Hepatocyte (in vitro differentiated cells): ENCODE results near the gene COL19A1. TPM values are rescaled to one million over a fixed set of nuclear protein-coding genes. Genes with fewer than 3 reads are reported as not detected.
A peak's percentile ranks its signal among the peaks of the same experiment; 100 is the strongest.

Experiments used
- DNase-seq: peaks from one replicate; pipeline ENCODE4 v3.0.0-alpha.2; 2016; ENCODE audit warnings: low spot score
- H2AFZ ChIP-seq: fragments of 200-600 bp; sonication (generic); 2 replicates; pipeline ENCODE4 v1.6.0; 2016; ENCODE audit warnings: antibody characterized with exemption, mild to moderate bottlenecking
- H3K27ac ChIP-seq: fragments of 200-600 bp; sonication (generic); 2 replicates; pipeline ENCODE4 v1.5.1; 2016; ENCODE audit warnings: mild to moderate bottlenecking
- H3K27me3 ChIP-seq: fragments of 200-600 bp; sonication (generic); 2 replicates; pipeline ENCODE4 v1.6.1; 2016
- H3K36me3 ChIP-seq: fragments of 200-600 bp; sonication (generic); replicated peaks from 2 replicates; pipeline ENCODE4 v1.5.1; 2016; ENCODE audit warnings: low read depth; ENCODE audit not compliant: insufficient read depth
- H3K4me1 ChIP-seq: fragments of 200-600 bp; sonication (generic); 2 replicates; pipeline ENCODE4 v1.5.1; 2016; ENCODE audit warnings: mild to moderate bottlenecking, moderate library complexity; ENCODE audit not compliant: insufficient read depth
- H3K4me2 ChIP-seq: fragments of 200-600 bp; sonication (generic); 2 replicates; pipeline ENCODE4 v1.6.0; 2016
- H3K4me3 ChIP-seq: fragments of 200-600 bp; sonication (generic); 2 replicates; pipeline ENCODE4 v1.5.1; 2016; ENCODE audit warnings: mild to moderate bottlenecking
- H3K79me2 ChIP-seq: fragments of 200-600 bp; sonication (generic); 2 replicates; pipeline ENCODE4 v1.6.0; 2017; ENCODE audit warnings: mild to moderate bottlenecking
- H3K9me2 ChIP-seq: fragments of 200-600 bp; sonication (generic); replicated peaks from 2 replicates; pipeline ENCODE4 v1.6.0; 2017; ENCODE audit warnings: mild to moderate bottlenecking; ENCODE audit not compliant: insufficient read depth
- H3K9me3 ChIP-seq: fragments of 200-600 bp; sonication (generic); 2 replicates; pipeline ENCODE4 v1.5.1; 2016; ENCODE audit warnings: low read depth, mild to moderate bottlenecking
- H4K20me1 ChIP-seq: fragments of 200-600 bp; sonication (generic); 2 replicates; pipeline ENCODE4 v1.6.0; 2016; ENCODE audit warnings: mild to moderate bottlenecking; ENCODE audit not compliant: insufficient read depth, poor library complexity, severe bottlenecking
- EZH2 ChIP-seq: fragments of 200-600 bp; sonication (generic); IDR thresholded peaks from 2 replicates; pipeline ENCODE4 v1.6.1; 2016; ENCODE audit warnings: antibody characterized with exemption, mild to moderate bottlenecking, borderline replicate concordance
- EZH2phosphoT487 ChIP-seq: fragments of 200-600 bp; sonication (generic); IDR thresholded peaks from one replicate; pipeline ENCODE4 v1.6.1; 2018; ENCODE audit warnings: antibody characterized with exemption, mild to moderate bottlenecking, low read depth, moderate library complexity; ENCODE audit not compliant: unreplicated experiment, severe bottlenecking
- WGBS: methylation state at CpG from one replicate; pipeline ENCODE4 v1.1.6; 2016; ENCODE audit warnings: low lambda C conversion rate; ENCODE audit errors: missing lambda C conversion rate; 5-methylcytosine and 5-hydroxymethylcytosine counted together
- polyA plus RNA-seq: library from polyadenylated mRNA; unstranded; fragments of >200 nt; fragmentation: Nextera tagmentation; extraction: Ambion mirVana; gene quantifications from 2 replicates; pipeline ENCODE4 v1.2.1, GENCODE V29; 2016
- total RNA-seq: library from RNA; depleted of rRNA; stranded (reverse); fragments of >200 nt; gene quantifications from 2 replicates; pipeline ENCODE4 v1.2.3, GENCODE V29; 2014
- TF ChIP-seq, protein P1 (sequence below): fragments of 200-600 bp; sonication (generic); IDR thresholded peaks from 2 replicates; pipeline ENCODE4 v1.5.1; 2016; ENCODE audit warnings: antibody characterized with exemption, mild to moderate bottlenecking; ENCODE audit not compliant: poor library complexity

The COL19A1 gene
- total and polyA plus RNA-seq, 2 experiments from 2014 or later = 1.1 to 1.2 TPM

- Histone ChIP-seq H3K9me2 (no peaks in the 10 kb centered on the region), H3K4me3 (no peak overlapping the region), H3K27me3 (no peaks in the 10 kb centered on the region), H3K79me2 (no peaks in the 10 kb centered on the region), H3K4me2 (no peak overlapping the region), H4K20me1 (no peaks in the 10 kb centered on the region), H2AFZ (no peak overlapping the region), H3K4me1 (peaks cover 4% of the 10 kb centered on the region), H3K36me3 (no peaks in the 10 kb centered on the region), H3K9me3 (no peaks in the 10 kb centered on the region), H3K27ac (no peak overlapping the region)
- whole genome bisulfite sequencing = 40% methylated on average over 2 of the region's 2 CpGs
- DNase-seq = no peak
- no peak for TF ChIP-seq EZH2
- TF ChIP-seq, protein P1, sequence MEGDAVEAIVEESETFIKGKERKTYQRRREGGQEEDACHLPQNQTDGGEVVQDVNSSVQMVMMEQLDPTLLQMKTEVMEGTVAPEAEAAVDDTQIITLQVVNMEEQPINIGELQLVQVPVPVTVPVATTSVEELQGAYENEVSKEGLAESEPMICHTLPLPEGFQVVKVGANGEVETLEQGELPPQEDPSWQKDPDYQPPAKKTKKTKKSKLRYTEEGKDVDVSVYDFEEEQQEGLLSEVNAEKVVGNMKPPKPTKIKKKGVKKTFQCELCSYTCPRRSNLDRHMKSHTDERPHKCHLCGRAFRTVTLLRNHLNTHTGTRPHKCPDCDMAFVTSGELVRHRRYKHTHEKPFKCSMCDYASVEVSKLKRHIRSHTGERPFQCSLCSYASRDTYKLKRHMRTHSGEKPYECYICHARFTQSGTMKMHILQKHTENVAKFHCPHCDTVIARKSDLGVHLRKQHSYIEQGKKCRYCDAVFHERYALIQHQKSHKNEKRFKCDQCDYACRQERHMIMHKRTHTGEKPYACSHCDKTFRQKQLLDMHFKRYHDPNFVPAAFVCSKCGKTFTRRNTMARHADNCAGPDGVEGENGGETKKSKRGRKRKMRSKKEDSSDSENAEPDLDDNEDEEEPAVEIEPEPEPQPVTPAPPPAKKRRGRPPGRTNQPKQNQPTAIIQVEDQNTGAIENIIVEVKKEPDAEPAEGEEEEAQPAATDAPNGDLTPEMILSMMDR = no peak
- no peak for TF ChIP-seq EZH2phosphoT487
These were observed 39.0 kb upstream of the COL19A1 start for GRCh38 chr6:69827276-69827893.

DNA sequence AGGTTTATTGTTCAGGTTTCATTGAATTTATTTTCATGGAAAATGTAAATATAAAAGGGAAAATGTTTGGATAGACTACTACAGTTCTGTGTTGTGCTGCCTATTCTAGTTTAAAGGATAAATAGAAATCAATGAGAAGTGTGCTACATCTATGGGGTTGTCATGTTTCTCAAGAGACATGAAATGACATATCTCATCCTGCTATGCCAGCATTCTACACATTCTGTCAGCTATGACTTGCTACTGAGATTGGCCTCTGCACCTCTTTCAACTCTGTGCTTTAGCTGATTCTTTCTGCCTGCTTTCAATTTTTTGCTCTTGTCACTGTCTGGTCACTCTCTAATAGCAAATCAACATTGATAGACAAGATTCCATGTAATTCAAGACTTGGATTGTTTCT lies 33.8 kb upstream of the COL19A1 start:
- TF ChIP-seq, protein P1 = no peak
- TF ChIP-seq EZH2 (no peak), EZH2phosphoT487 (no peak)
- Histone ChIP-seq H3K4me3 (no peak overlapping the region), H3K27me3 (no peaks in the 10 kb centered on the region), H3K4me1 (no peaks in the 10 kb centered on the region), H3K79me2 (no peaks in the 10 kb centered on the region), H3K9me2 (no peaks in the 10 kb centered on the region), H3K27ac (no peak overlapping the region), H4K20me1 (no peaks in the 10 kb centered on the region), H3K36me3 (no peaks in the 10 kb centered on the region), H3K9me3 (no peaks in the 10 kb centered on the region), H2AFZ (no peak overlapping the region), H3K4me2 (no peak overlapping the region)
- DNase-seq = no peak

DNA sequence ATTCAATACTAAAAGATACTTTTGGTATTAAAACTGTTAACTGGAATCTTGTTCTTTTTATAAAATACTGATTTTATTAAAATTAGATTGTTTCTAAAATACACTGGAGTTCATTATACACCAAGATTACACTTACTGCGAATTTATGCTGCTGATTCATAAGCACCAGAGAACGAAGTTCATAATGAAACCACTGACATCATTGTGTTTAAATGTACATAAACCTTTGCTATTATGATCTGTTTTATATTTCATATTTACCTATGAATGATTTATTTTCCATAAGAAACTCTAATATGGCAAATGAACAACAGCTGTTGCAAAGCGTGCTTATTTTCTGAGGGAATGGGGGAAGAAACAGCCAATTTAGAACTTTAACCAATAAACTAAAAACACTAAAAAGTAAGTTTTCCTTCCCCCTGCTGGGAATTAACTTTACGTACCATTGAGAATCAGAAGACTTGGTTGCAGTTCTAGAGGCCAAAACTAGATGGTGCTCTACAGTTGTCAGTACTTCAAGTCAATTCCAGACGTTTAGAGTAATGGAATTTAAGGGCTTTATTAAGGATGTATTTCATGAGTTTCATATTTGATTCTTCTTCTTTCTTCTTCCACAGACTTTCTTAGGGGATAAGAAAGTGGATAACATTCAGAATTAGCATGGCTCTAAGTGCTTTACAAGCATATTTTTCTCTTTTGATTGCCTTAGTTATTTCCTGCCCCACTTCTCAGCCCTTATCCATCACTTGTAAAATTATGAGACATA lies 30.8 kb upstream of the COL19A1 start:
- H3K27me3 ChIP-seq = no peaks in the 10 kb centered on the region
- no peaks in the 10 kb centered on the region for H4K20me1 ChIP-seq
- H3K9me3 ChIP-seq = no peaks in the 10 kb centered on the region
- H3K36me3 ChIP-seq = no peaks in the 10 kb centered on the region
- no peaks in the 10 kb centered on the region for H3K9me2 ChIP-seq
- no peak overlapping the region for H3K27ac ChIP-seq
- 7% methylated on average over 5 of the region's 5 CpGs for WGBS
- H3K4me2 ChIP-seq = peak overlapping the region; percentile 47
- DNase-seq = peak; percentile 74
- H2AFZ ChIP-seq = peak overlapping the region; percentile 2
- H3K4me1 ChIP-seq = no peaks in the 10 kb centered on the region
- H3K79me2 ChIP-seq = no peaks in the 10 kb centered on the region
- TF ChIP-seq EZH2 = no peak
- TF ChIP-seq, protein P1 = peak; percentile 92
- no peak for TF ChIP-seq EZH2phosphoT487
- no peak overlapping the region for H3K4me3 ChIP-seq
